Lung (tissue), 12 donors: ENCODE data around the gene KIFAP3. TPM values are rescaled to one million over a fixed set of nuclear protein-coding genes. Genes with fewer than 3 reads are reported as not detected.

Experiments
- ATAC-seq: fragments of 200-7000 bp; cut with Tn5 transposase; one replicate; pipeline ENCODE4 v1.9.1; 2020; ENCODE audit warnings: moderate number of reproducible peaks; ENCODE audit not compliant: insufficient read depth, low FRiP score
- DNase-seq, 3 donors: peaks; one replicate each; pipeline ENCODE4 v3.0.0-alpha.2; 2013 to 2017
- H3K27ac ChIP-seq, 2 donors: one replicate each; pipeline ENCODE4 v1.5.1; 2013; ENCODE audit warnings: mild to moderate bottlenecking in 2 of 2, moderate library complexity in 2 of 2, control low read depth in 1 of 2, inconsistent platforms in 1 of 2, low read depth in 1 of 2, low read length in 1 of 2
- H3K27me3 ChIP-seq, 3 donors: one replicate each; pipeline ENCODE4 v1.5.1; 2013; ENCODE audit warnings: low read length in 2 of 3; ENCODE audit not compliant: control insufficient read depth in 3 of 3, insufficient read depth in 3 of 3
- H3K36me3 ChIP-seq, 4 donors: one replicate each; pipeline ENCODE4 v1.5.1; 2013; ENCODE audit warnings: low read length in 4 of 4, mild to moderate bottlenecking in 1 of 4, moderate library complexity in 1 of 4; ENCODE audit not compliant: control insufficient read depth in 4 of 4, insufficient read depth in 4 of 4
- H3K4me1 ChIP-seq, 5 donors: one replicate each; pipeline ENCODE4 v1.5.1; 2013; ENCODE audit warnings: low read length in 5 of 5, mild to moderate bottlenecking in 2 of 5, moderate library complexity in 1 of 5; ENCODE audit not compliant: control insufficient read depth in 5 of 5, insufficient read depth in 5 of 5
- H3K4me3 ChIP-seq: one replicate; pipeline ENCODE4 v1.5.1; 2013; ENCODE audit warnings: mild to moderate bottlenecking, control low read depth, moderate library complexity
- H3K9ac ChIP-seq, 2 donors: one replicate each; pipeline ENCODE4 v1.5.1; 2013; ENCODE audit warnings: low read length in 2 of 2, control low read depth in 1 of 2; ENCODE audit not compliant: insufficient read depth in 1 of 2
- H3K9me3 ChIP-seq, 4 donors: one replicate each; pipeline ENCODE4 v1.5.1; 2013; ENCODE audit warnings: low read length in 3 of 4, mild to moderate bottlenecking in 1 of 4, moderate library complexity in 1 of 4; ENCODE audit not compliant: control insufficient read depth in 4 of 4, insufficient read depth in 3 of 4
- CTCF ChIP-seq: IDR thresholded peaks from 2 replicates; pipeline ENCODE4 v1.5.1; 2012; ENCODE audit warnings: mild to moderate bottlenecking; ENCODE audit errors: control extremely low read depth, extremely low read depth
- WGBS, 2 donors: extraction: QIAGEN DNeasy Blood & Tissue Kit; methylation state at CpG; one replicate each; pipeline ENCODE4 v1.1.7; 2013; 5-methylcytosine and 5-hydroxymethylcytosine counted together
- polyA plus RNA-seq, 2 donors: library from polyadenylated mRNA; stranded (reverse); fragments of 200-250 nt; gene quantifications; one replicate each; pipeline ENCODE4 v1.2.1, GENCODE V29; 2013
- total RNA-seq, 2 donors: library from RNA; depleted of rRNA in 1 of 2; stranded (reverse); fragments of >200 nt in 1 of 2; gene quantifications; one replicate each; pipeline ENCODE4 v1.2.1, GENCODE V29; 2014 to 2021
- donor health status: control.
- donor health status: control.
- donor health status: Bipolar disorder and iron deficiency.
- donor health status: healthy.
- donor health status: DM: yes; HTN: yes; CAD: no.

KIFAP3 gene
- total and polyA plus RNA-seq, 4 donors, result 11.5 to 48.4 (median 17.3) TPM

DNA sequence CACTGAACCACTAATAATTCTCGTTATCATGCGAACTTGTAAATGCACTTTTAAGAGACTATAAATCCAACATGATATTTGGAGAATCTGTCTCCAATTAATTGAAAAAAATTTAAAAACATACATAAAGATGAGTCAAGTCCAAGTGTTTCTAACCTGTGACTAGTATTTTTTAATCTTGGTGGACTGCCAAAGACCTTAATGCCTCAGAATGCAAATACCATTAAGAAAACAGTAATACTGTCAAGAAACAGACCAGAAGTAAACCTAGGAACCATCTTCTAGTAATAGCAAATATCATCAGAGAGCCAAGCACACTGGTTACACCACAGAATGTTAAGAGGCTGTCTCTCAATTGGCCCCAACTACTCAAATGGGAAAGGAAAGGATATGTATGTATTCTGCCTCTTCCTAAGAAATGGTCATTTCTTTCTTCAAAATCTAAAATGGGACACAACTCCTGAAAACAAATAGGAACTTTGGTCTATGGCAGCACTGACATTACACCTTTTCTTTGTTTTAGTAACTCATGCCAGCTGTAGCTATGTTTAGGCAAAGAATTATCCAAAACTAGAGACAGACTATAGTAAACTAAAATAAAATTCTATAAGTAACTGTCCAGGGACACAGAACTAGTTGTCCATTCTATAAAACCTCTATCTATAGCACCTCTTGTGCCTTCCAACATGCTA lies 196.5 kb downstream of the KIFAP3 start:
- no peak for ATAC-seq
- no peak overlapping the region for H3K27ac ChIP-seq
- H3K27me3 ChIP-seq, result no peaks in the 10 kb centered on the region
- peaks cover 0 to 3% (median 0%) of the 10 kb centered on the region in 5 donors for H3K4me1 ChIP-seq
- no peak overlapping the region for H3K4me3 ChIP-seq
- no peaks in the 10 kb centered on the region for H3K9me3 ChIP-seq
- TF ChIP-seq CTCF, result no peak
- peaks cover 14 to 32% (median 22%) of the 10 kb centered on the region in 4 donors for H3K36me3 ChIP-seq
- DNase-seq, result no peak
- WGBS, 2 donors, result 94 to 97% methylated on average over 2 of the region's 2 CpGs
- no peak overlapping the region for H3K9ac ChIP-seq

GRCh38 chr1:169874229-169874628 lies 200.3 kb downstream of the KIFAP3 start:
- TF ChIP-seq CTCF, result no peak
- peaks cover 0 to 2% (median 0%) of the 10 kb centered on the region in 5 donors for H3K4me1 ChIP-seq
- peaks cover 0 to 6% (median 0%) of the 10 kb centered on the region in 4 donors for H3K9me3 ChIP-seq
- peaks cover 21 to 52% (median 35%) of the 10 kb centered on the region in 4 donors for H3K36me3 ChIP-seq
- ATAC-seq (no peak), DNase-seq (no peak)
- no peak overlapping the region for H3K4me3 ChIP-seq
- H3K27me3 ChIP-seq, result no peaks in the 10 kb centered on the region
- WGBS, 2 donors, result 94 to 95% methylated on average over 3 of the region's 3 CpGs
- no peak overlapping the region for H3K27ac ChIP-seq
- no peak overlapping the region for H3K9ac ChIP-seq

DNA sequence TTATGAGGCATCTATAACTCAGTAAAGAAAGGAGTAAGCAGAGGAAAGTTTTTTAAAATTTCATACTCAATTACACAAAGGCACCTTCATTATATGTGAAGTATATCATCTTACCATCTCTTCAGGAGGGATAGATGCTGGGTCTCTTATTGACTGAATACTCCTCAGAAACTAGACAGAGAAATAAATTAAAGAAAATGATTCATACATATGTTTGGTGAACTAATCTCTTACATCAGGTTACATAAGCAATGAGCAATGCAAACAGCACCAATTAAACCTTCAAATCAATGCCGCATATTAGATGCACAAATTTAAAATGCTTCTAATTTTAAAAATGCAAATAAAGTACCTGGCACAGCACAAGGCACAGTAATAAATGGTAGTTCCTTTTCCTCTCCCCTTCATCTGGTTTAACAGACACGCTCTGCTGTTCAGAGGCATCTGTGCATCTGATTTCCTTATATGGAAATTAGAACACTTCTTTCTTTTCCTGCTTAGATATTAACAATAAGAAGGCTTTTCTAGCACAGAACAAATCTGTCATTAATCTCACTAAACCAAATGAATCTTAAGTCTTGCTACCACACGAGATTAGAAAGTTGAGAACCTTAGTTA lies 200.8 kb downstream of the KIFAP3 start:
- ATAC-seq, result no peak
- no peaks in the 10 kb centered on the region for H3K27me3 ChIP-seq
- WGBS, 2 donors, result 87 to 89% methylated on average over 3 of the region's 3 CpGs
- H3K36me3 ChIP-seq, result peaks cover 25 to 53% (median 40%) of the 10 kb centered on the region in 4 donors
- H3K4me3 ChIP-seq, result no peak overlapping the region
- H3K9ac ChIP-seq, result no peak overlapping the region
- peaks cover 0 to 6% (median 0%) of the 10 kb centered on the region in 4 donors for H3K9me3 ChIP-seq
- no peak for TF ChIP-seq CTCF
- no peak overlapping the region for H3K27ac ChIP-seq
- H3K4me1 ChIP-seq, result no peaks in the 10 kb centered on the region
- no peak for DNase-seq
